WTC11 (cell line): ENCODE measurements around the gene MIEF1.

Experiments used
- GABPB1 ChIP-seq: sonication (generic); formaldehyde crosslinking; IDR thresholded peaks from 2 replicates; pipeline ENCODE4 v1.8.1; 2023; ENCODE audit warnings: mild to moderate bottlenecking, missing genetic modification reagents
- JUN ChIP-seq: sonication (generic); formaldehyde crosslinking; IDR thresholded peaks from 2 replicates; pipeline ENCODE4 v1.8.0; 2023; ENCODE audit warnings: mild to moderate bottlenecking, missing genetic modification reagents
- TF ChIP-seq, protein P1 (sequence below): fragments of 200-600 bp; IDR thresholded peaks from 2 replicates; pipeline ENCODE4 v1.8.0; 2022; ENCODE audit warnings: antibody characterized with exemption

DNA sequence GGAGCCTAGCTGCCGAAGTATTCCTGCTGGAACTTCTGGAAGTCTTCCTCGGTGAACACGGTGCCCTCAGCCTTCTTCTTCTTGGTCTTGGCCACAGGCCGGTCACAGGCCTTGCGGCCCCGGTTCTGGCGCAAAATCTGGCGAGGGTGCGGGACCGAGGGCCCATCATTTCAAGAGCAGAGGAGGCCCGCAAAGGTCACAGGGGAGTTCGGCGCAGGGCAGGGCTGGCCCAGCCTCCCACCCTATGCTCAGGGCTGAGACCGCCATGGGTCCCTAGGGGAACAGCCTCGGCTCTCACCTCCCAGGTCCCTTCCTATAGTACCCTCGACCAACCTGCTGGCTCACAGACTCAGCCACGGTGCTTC is 27.4 kb downstream of the MIEF1 start:
- no peak for TF ChIP-seq JUN (CRISPR knock-in tag)
- TF ChIP-seq GABPB1 (CRISPR knock-in tag): no peak; the same call in 1 of the 2 replicates
- TF ChIP-seq, protein P1, sequence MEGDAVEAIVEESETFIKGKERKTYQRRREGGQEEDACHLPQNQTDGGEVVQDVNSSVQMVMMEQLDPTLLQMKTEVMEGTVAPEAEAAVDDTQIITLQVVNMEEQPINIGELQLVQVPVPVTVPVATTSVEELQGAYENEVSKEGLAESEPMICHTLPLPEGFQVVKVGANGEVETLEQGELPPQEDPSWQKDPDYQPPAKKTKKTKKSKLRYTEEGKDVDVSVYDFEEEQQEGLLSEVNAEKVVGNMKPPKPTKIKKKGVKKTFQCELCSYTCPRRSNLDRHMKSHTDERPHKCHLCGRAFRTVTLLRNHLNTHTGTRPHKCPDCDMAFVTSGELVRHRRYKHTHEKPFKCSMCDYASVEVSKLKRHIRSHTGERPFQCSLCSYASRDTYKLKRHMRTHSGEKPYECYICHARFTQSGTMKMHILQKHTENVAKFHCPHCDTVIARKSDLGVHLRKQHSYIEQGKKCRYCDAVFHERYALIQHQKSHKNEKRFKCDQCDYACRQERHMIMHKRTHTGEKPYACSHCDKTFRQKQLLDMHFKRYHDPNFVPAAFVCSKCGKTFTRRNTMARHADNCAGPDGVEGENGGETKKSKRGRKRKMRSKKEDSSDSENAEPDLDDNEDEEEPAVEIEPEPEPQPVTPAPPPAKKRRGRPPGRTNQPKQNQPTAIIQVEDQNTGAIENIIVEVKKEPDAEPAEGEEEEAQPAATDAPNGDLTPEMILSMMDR: no peak
